Esophagus muscularis mucosa (tissue), 4 donors: Measurements from ENCODE around the gene SCRG1.

Experiments used
- EP300 ChIP-seq: sonication (generic); formaldehyde crosslinking; IDR thresholded peaks from one replicate; pipeline ENCODE4 v1.6.1; 2017; ENCODE audit warnings: antibody characterized with exemption
- POLR2A ChIP-seq: fragments of 450-650 bp; IDR thresholded peaks from one replicate; pipeline ENCODE4 v1.6.1; 2017; ENCODE audit warnings: antibody characterized with exemption, moderate library complexity, mild to moderate bottlenecking, low read depth
- TF ChIP-seq, protein P1 (sequence below), 3 experiments: fragments of 200-600 bp in 2 of 3; fragments of 450-650 bp in 1 of 3; sonication (generic) in 2 of 3; IDR thresholded peaks; one replicate each; pipeline ENCODE4 v1.5.1; 2017 to 2019; ENCODE audit warnings: antibody characterized with exemption in 3 of 3, mild to moderate bottlenecking in 2 of 3, moderate library complexity in 1 of 3

DNA sequence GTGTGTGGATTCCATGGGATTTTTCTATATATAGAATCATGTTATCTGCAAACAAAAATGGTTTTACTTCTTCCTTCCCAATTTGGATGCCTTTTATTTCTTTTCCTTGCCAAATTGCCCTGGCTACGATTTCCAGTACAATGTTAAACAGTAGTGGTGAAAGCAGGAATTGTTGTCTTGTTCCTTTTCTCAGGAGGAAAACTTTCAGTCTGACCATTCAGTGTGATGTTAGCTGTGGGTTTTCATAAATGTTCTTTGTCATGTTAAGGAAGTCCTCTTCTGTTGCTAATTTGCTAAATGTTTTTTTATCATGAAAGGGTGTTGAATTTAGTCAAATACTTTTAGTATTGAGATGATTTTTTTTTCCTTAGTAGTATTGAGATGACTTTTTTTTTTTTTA is 17.3 kb downstream of the SCRG1 start:
- TF ChIP-seq, protein P1, sequence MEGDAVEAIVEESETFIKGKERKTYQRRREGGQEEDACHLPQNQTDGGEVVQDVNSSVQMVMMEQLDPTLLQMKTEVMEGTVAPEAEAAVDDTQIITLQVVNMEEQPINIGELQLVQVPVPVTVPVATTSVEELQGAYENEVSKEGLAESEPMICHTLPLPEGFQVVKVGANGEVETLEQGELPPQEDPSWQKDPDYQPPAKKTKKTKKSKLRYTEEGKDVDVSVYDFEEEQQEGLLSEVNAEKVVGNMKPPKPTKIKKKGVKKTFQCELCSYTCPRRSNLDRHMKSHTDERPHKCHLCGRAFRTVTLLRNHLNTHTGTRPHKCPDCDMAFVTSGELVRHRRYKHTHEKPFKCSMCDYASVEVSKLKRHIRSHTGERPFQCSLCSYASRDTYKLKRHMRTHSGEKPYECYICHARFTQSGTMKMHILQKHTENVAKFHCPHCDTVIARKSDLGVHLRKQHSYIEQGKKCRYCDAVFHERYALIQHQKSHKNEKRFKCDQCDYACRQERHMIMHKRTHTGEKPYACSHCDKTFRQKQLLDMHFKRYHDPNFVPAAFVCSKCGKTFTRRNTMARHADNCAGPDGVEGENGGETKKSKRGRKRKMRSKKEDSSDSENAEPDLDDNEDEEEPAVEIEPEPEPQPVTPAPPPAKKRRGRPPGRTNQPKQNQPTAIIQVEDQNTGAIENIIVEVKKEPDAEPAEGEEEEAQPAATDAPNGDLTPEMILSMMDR (IDR thresholded peaks at IDR 0.05): no peak
- TF ChIP-seq POLR2A: no peak
- no peak for TF ChIP-seq EP300
